Thoracic aorta (tissue), 2 donors: Measurements from ENCODE around the gene MAP2. TPM values are rescaled to one million over a fixed set of nuclear protein-coding genes. Genes with fewer than 3 reads are reported as not detected.

Experiments used
- ATAC-seq: fragments of 150-250 bp; one replicate; pipeline ENCODE4 v1.8.0; 2017; ENCODE audit warnings: low read depth; ENCODE audit not compliant: insufficient number of reproducible peaks, low FRiP score
- DNase-seq: peaks from one replicate; pipeline ENCODE4 v3.0.0-alpha.2; 2020; ENCODE audit warnings: low spot score
- H3K27ac ChIP-seq, 2 donors: fragments of 200-600 bp; sonication (generic); 1 replicate in 1 of 2; 2 replicates in 1 of 2; pipeline ENCODE4 v1.5.1; 2016; ENCODE audit warnings: mild to moderate bottlenecking in 2 of 2, moderate library complexity in 2 of 2
- H3K27me3 ChIP-seq: fragments of 200-600 bp; sonication (generic); replicated peaks from 2 replicates; pipeline ENCODE4 v1.6.0; 2016; ENCODE audit warnings: mild to moderate bottlenecking; ENCODE audit not compliant: insufficient read depth
- H3K36me3 ChIP-seq: fragments of 200-600 bp; sonication (generic); one replicate; pipeline ENCODE4 v1.5.1; 2016
- H3K4me1 ChIP-seq, 2 donors: fragments of 200-600 bp; sonication (generic); 1 replicate in 1 of 2; 2 replicates in 1 of 2; pipeline versions ENCODE4 v1.5.1 to v1.6.0; 2016; ENCODE audit warnings: low read depth in 2 of 2, mild to moderate bottlenecking in 1 of 2; ENCODE audit not compliant: control insufficient read depth in 1 of 2
- H3K4me3 ChIP-seq: fragments of 200-600 bp; sonication (generic); 2 replicates; pipeline ENCODE4 v1.5.1; 2016; ENCODE audit warnings: mild to moderate bottlenecking
- H3K9me3 ChIP-seq: fragments of 200-600 bp; sonication (generic); 2 replicates; pipeline ENCODE4 v1.5.1; 2016
- total RNA-seq, 2 donors: library from RNA; depleted of rRNA; stranded (reverse); fragments of >200 nt; gene quantifications; one replicate each; pipeline versions ENCODE4 v1.1.0 to v1.2.3, GENCODE V29; 2016
- TF ChIP-seq, protein P1 (sequence below): fragments of 200-600 bp; sonication (generic); IDR thresholded peaks from one replicate; pipeline ENCODE4 v1.5.1; 2019; ENCODE audit warnings: antibody characterized with exemption

Gene MAP2
- total RNA-seq, 2 donors from 2014 or later = 51.6 to 68.8 TPM

DNA sequence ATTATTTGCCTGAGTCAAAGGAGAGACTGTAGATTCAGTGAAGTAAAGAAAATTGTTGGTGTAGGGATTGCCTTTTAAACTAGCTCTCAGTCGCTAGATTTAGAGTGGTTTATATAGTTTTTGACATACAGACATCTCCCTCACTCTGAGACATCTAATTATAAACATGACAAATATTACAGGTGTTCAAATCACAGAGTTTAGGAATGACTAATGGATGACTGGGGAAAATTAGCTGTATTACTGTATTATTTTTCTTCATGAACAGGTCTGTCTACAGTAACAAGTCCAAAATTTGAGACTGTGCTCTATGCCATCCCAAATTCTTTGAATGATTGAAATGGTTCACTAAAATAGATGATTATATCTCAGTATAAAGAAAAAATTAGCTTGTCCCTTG, 40.0 kb downstream of the MAP2 start:
- H3K27me3 ChIP-seq = no peaks in the 10 kb centered on the region
- H3K4me3 ChIP-seq = no peak overlapping the region
- TF ChIP-seq, protein P1, sequence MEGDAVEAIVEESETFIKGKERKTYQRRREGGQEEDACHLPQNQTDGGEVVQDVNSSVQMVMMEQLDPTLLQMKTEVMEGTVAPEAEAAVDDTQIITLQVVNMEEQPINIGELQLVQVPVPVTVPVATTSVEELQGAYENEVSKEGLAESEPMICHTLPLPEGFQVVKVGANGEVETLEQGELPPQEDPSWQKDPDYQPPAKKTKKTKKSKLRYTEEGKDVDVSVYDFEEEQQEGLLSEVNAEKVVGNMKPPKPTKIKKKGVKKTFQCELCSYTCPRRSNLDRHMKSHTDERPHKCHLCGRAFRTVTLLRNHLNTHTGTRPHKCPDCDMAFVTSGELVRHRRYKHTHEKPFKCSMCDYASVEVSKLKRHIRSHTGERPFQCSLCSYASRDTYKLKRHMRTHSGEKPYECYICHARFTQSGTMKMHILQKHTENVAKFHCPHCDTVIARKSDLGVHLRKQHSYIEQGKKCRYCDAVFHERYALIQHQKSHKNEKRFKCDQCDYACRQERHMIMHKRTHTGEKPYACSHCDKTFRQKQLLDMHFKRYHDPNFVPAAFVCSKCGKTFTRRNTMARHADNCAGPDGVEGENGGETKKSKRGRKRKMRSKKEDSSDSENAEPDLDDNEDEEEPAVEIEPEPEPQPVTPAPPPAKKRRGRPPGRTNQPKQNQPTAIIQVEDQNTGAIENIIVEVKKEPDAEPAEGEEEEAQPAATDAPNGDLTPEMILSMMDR = no peak
- no peaks in the 10 kb centered on the region for H3K9me3 ChIP-seq
- ATAC-seq (no peak), DNase-seq (no peak)
- peak overlapping the region in 1 of 2 donors; percentile 40 for H3K27ac ChIP-seq
- peaks cover 18 to 32% of the 10 kb centered on the region in 2 donors for H3K4me1 ChIP-seq
- H3K36me3 ChIP-seq = no peaks in the 10 kb centered on the region

DNA sequence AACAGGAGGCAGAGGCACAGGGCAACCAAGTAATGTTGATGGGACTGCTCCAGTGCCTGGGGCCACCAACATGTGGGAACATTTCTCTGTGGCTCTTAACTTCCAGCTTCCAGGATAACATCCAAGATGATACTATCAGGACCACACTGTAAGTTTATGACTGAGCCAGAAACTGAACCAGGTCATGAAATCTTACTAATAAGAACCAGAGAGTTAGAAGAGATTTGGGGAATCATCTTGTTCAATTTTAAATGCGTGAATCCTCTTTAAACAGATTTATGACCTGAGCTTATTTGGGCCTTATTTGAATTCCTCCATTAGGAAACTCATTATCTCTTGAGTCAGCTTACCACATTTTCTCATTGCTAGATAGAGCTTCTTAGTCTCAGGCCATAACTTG, 45.0 kb downstream of the MAP2 start:
- Histone ChIP-seq H3K9me3 (no peaks in the 10 kb centered on the region), H3K27me3 (no peaks in the 10 kb centered on the region), H3K27ac (no peak overlapping the region), H3K4me3 (no peak overlapping the region), H3K4me1 (peaks cover 33 to 34% of the 10 kb centered on the region in 2 donors), H3K36me3 (no peaks in the 10 kb centered on the region)
- DNase-seq = no peak
- no peak for ATAC-seq
- TF ChIP-seq, protein P1 = no peak

DNA sequence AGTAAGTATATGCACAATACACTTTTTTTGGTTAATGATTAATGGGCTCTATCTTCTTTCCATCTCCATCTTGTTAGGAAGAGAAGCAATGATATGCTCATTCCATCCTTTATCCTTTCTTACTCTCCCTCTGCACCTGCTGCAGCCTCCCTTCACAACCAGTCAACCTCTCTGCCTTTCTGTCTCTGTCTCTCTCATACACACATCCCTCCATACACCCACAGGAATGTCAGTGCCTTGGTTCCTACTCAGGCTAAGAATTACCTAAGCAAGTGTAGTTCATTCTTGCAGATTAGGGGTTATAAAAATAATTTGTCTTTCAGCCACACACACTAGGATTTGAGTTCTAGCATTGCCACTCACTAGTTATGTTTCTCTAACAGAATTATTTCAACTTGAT, 45.6 kb downstream of the MAP2 start:
- Histone ChIP-seq H3K27ac (no peak overlapping the region), H3K9me3 (no peaks in the 10 kb centered on the region), H3K36me3 (no peaks in the 10 kb centered on the region), H3K4me3 (no peak overlapping the region), H3K4me1 (peaks cover 35 to 36% of the 10 kb centered on the region in 2 donors), H3K27me3 (no peaks in the 10 kb centered on the region)
- no peak for DNase-seq
- ATAC-seq = no peak
- TF ChIP-seq, protein P1 = no peak

DNA sequence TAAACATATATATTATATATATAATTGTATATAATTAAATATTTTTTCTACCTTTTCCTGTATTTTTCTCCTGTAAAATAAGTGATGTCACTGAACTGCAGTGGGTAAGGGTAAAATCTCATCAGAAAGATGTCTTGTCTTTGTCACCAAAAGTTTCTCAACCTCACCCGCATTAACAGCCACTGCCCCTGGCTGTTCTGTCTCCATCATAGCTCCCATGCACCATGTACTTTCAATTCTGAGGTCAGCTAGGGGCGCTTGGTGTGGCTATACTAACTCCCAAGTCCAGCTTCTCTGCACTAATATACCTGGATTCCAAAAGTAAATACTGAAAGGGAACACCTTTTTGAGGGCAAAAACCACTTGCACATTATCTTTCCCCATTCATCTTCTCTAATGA, 46.6 kb downstream of the MAP2 start:
- DNase-seq = no peak
- ATAC-seq = no peak
- H3K36me3 ChIP-seq = no peaks in the 10 kb centered on the region
- TF ChIP-seq, protein P1 = no peak
- peaks cover 29 to 34% of the 10 kb centered on the region in 2 donors for H3K4me1 ChIP-seq
- H3K9me3 ChIP-seq = no peaks in the 10 kb centered on the region
- no peak overlapping the region for H3K27ac ChIP-seq
- no peak overlapping the region for H3K4me3 ChIP-seq
- no peaks in the 10 kb centered on the region for H3K27me3 ChIP-seq

DNA sequence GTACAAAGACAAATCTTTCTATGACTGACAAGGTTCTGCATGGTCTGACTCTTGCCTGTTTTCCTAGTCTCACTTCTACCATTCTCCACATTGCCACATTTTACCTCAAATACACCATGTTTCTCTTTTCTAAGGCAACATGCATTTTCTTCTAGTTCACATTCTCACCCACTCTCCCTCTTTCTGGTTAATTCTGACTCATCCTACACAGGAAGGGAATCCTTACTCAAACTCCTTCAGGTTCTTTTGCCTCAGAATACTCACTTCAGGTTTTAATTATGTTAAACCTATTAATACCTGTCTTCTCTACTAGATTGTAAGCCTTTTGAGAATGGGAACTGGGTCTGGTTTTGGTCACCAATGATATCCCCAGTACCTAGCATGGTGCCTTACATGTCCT, 47.2 kb downstream of the MAP2 start:
- TF ChIP-seq, protein P1 = no peak

More for the DNA sequence above, 47.2 kb downstream of the MAP2 start:
- no peak overlapping the region for H3K4me3 ChIP-seq
- DNase-seq (no peak), ATAC-seq (peak; percentile 30)
- H3K27ac ChIP-seq = no peak overlapping the region
- no peaks in the 10 kb centered on the region for H3K36me3 ChIP-seq
- no peaks in the 10 kb centered on the region for H3K9me3 ChIP-seq
- H3K27me3 ChIP-seq = no peaks in the 10 kb centered on the region
- H3K4me1 ChIP-seq = peaks cover 30 to 33% of the 10 kb centered on the region in 2 donors
